GM19395 (cell line): ENCODE data around the gene OPA3.

ENCODE experiments used
- ATAC-seq: cut with Tn5 transposase; IDR thresholded peaks from one replicate; pipeline ENCODE4 v1.9.1; 2021; ENCODE audit warnings: mild to moderate bottlenecking, moderate library complexity; ENCODE audit not compliant: unreplicated experiment

OPA3 gene

DNA sequence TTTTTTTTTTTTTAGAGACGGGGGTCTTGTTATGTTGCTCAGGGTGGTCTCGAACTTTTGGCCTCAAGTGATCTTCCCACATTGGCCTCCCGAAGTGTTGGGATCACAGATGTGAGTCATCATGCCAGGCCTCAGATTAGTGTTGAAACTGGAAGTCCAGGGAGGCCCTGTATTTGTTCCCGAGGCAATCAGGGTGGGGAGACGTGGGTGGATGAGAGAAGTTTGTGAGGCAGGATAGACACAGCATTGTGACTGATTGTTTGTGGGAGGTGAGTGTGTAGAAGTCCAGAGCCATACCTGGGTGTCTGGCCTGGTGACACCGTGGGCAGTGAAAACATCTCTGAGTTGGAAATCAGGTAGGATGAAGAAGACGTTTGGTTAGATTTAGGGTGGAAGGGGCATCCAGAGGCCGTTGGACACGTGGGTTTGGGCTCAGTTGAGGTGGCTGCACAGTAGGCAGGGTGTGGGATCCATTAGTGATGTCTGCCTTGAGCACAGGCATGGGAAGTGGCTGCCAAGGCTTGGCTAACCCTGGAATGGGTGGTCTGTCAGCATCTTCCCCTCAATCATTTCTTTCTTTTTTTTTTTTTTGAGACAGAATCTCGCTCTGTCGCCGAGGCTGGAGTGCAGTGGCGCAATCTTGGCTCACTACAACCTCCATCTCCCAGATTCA lies 100.2 kb downstream of the OPA3 start:
- ATAC-seq: no peak

DNA sequence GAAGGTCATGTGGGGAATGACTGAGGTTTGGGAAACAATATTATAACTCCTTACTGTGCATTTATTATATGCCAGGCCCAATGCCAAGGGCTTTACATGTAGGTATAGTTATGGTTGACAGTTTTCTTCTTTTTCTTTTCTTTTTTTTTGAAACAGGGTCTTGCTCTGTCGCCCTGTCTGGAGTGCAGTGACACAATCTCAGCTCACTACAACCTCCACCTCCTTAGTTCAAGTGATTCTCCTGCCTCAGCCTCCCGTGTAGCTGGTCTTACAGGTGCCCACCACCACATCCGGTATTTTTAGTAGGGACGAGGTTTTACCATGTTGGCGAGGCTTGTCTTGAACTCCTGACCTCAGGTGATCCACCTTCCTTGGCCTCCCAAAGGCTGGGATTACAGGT lies 101.6 kb downstream of the OPA3 start:
- no peak for ATAC-seq

DNA sequence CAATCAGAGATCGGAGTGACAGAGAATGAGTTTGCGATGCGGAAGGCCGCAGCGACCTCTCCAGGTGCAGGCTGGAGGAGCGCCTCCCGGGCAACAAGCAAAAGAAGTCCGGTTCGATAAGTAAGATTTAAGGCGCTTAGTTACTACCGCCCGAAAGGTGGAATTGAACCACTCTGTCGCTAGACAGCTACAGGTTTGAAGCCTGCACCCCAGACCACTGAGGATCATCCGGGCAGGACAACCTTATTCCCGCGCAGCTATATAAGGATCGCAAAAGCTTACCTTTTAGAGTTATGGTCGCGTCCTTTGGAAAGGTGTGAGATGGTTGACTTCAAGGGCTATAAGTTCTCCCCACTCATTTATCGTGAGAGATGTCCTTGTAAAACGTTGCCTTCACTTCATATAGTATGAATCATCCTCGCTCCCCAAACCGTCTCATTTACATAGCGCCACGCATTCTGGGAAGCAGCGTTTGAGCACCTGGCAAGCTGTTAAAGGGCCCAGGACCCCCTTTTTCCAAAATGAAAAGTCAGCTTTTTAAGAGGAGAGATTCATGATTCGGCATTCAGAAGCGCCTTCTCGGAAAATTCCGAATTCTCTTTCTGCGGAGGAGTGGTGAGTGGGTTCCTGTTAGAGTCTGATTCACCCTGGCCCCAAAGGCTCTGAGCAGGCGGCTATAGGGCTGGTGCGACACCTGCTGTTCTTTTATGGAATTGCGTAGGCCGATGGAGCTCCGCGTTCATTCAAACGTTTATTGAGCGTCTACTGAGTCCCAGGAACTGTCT lies 106.0 kb downstream of the OPA3 start:
- peak; percentile 77 for ATAC-seq

DNA sequence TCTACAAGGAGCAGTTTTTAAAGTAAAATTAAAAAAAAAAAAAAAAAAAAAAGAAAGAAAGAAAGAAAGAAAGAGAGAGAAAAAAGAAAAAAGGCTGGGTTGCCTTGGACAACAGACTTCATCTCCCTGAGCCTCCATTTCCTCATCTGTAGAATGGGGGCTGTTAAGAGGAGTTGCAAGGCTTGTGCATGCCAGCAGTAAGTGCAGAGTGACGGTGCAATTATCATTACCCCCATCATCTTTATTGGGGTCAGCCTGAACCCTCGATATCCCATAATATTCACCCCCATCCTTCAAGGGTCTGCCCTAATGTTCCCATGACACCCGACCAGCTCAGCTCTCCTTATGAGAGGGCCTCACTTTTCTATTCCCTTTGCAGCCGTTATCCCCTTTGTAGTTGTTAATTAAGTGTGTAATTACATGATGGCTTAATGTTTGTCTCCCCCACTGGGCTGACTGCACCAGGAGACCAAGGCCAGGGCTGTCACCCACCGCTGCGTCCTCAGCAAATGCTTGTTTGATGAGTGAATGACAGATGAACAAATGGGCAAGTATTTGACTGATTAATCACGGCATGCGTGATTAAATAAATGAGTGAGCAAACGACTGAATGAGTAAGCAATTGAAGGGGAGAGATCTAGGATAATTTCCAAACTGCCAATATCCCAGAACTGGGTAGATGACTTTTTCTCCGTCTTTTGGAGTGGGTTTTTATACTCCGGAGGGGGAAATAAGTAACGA lies 106.7 kb downstream of the OPA3 start:
- no peak for ATAC-seq
